ENCODE data around the gene EVI5. TPM values are rescaled to one million over a fixed set of nuclear protein-coding genes. Genes with fewer than 3 reads are reported as not detected.

EVI5 gene
- 16.8 and 17.4 TPM in 2 replicates for total RNA-seq

- H3K36me3 ChIP-seq (ENCODE audit: control insufficient read depth, insufficient read depth, low read length) = no peaks in the 10 kb centered on the region
- peak within 1 kb of the TSS; percentile 96 for H3K4me3 ChIP-seq (ENCODE audit: low read depth, low read length)
- no peak for TF ChIP-seq CTCF (IDR thresholded peaks at IDR 0.05; ENCODE audit: insufficient read depth, low read length, poor library complexity, severe bottlenecking)
- no peaks in the 10 kb centered on the region for H3K27me3 ChIP-seq (ENCODE audit: control insufficient read depth, insufficient read depth, low read length)
- peak; percentile 88 for DNase-seq (ENCODE audit: low read depth)
These were observed at the start of gene EVI5 for GRCh38 chr1:92784639-92785500. Gene EVI5, minus strand, starts transcription at chr1:92785108. Its CDS starts 48,562 bp downstream, at chr1:92736546.

GRCh38 chr1:92834617-92835016 is 49.7 kb upstream of the EVI5 start:
- Histone ChIP-seq H3K4me3 (ENCODE audit: low read depth, low read length) (no peak overlapping the region), H3K27me3 (ENCODE audit: control insufficient read depth, insufficient read depth, low read length) (no peaks in the 10 kb centered on the region), H3K36me3 (ENCODE audit: control insufficient read depth, insufficient read depth, low read length) (peaks cover 1% of the 10 kb centered on the region)
- no peak for TF ChIP-seq CTCF (IDR thresholded peaks at IDR 0.05; ENCODE audit: insufficient read depth, low read length, poor library complexity, severe bottlenecking)
- DNase-seq (ENCODE audit: low read depth) = no peak

- no peaks in the 10 kb centered on the region for H3K27me3 ChIP-seq (ENCODE audit: control insufficient read depth, insufficient read depth, low read length)
- TF ChIP-seq CTCF (IDR thresholded peaks at IDR 0.05; ENCODE audit: insufficient read depth, low read length, poor library complexity, severe bottlenecking) = no peak
- peak overlapping the region; percentile 23 for H3K4me3 ChIP-seq (ENCODE audit: low read depth, low read length)
- H3K36me3 ChIP-seq (ENCODE audit: control insufficient read depth, insufficient read depth, low read length) = no peaks in the 10 kb centered on the region
- no peak for DNase-seq (ENCODE audit: low read depth)
These were observed 48.9 kb upstream of the EVI5 start for GRCh38 chr1:92833840-92834239.

GRCh38 chr1:92832537-92833114 is 47.7 kb upstream of the EVI5 start:
- no peak for DNase-seq (ENCODE audit: low read depth)
- no peaks in the 10 kb centered on the region for H3K27me3 ChIP-seq (ENCODE audit: control insufficient read depth, insufficient read depth, low read length)
- H3K4me3 ChIP-seq (ENCODE audit: low read depth, low read length) = peak overlapping the region; percentile 97
- no peak for TF ChIP-seq CTCF (IDR thresholded peaks at IDR 0.05; ENCODE audit: insufficient read depth, low read length, poor library complexity, severe bottlenecking)
- no peaks in the 10 kb centered on the region for H3K36me3 ChIP-seq (ENCODE audit: control insufficient read depth, insufficient read depth, low read length)

GRCh38 chr1:92831762-92832536 is 47.0 kb upstream of the EVI5 start, which contains the start of gene RPL5:
Gene RPL5, plus strand, starts transcription at chr1:92832040. Its CDS starts 75 bp downstream, at chr1:92832115.
- peak; percentile 82 for DNase-seq (ENCODE audit: low read depth)
- TF ChIP-seq CTCF (IDR thresholded peaks at IDR 0.05; ENCODE audit: insufficient read depth, low read length, poor library complexity, severe bottlenecking) = peak; percentile 98
- Histone ChIP-seq H3K4me3 (ENCODE audit: low read depth, low read length) (peak within 1 kb of the TSS; percentile 97), H3K27me3 (ENCODE audit: control insufficient read depth, insufficient read depth, low read length) (no peaks in the 10 kb centered on the region), H3K36me3 (ENCODE audit: control insufficient read depth, insufficient read depth, low read length) (no peaks in the 10 kb centered on the region)
